Stimulated activated CD4-positive, alpha-beta T cell treated with anti-CD3 and anti-CD28 coated beads, Interleukin-2, amount 100 ng/mL, for 48 hours (primary cell): ENCODE data around the gene STK10.

Experiments used
- DNase-seq, 2 donors: peaks; one replicate each; pipeline ENCODE4 v3.0.0-alpha.2; 2020

Gene STK10

GRCh38 chr5:172082180-172082579, 105.8 kb downstream of the STK10 start:
- DNase-seq: no peak

GRCh38 chr5:172079876-172080275, 108.1 kb downstream of the STK10 start:
- no peak for DNase-seq

GRCh38 chr5:172078726-172079345, 109.2 kb downstream of the STK10 start:
- DNase-seq: no peak

- DNase-seq: no peak
Measured at GRCh38 chr5:172077664-172078425, 110.2 kb downstream of the STK10 start.

GRCh38 chr5:172076761-172077244, 111.2 kb downstream of the STK10 start:
- DNase-seq: no peak

GRCh38 chr5:172075656-172076055, 112.4 kb downstream of the STK10 start:
- no peak for DNase-seq

GRCh38 chr5:172074896-172075295, 113.1 kb downstream of the STK10 start:
- DNase-seq: no peak

GRCh38 chr5:172071309-172071875, 116.6 kb downstream of the STK10 start:
- no peak for DNase-seq

GRCh38 chr5:172065431-172066065, 122.5 kb downstream of the STK10 start:
- DNase-seq: no peak

GRCh38 chr5:172064766-172065165, 123.3 kb downstream of the STK10 start:
- no peak for DNase-seq

- DNase-seq: no peak
Measured at GRCh38 chr5:172064358-172064757, 123.7 kb downstream of the STK10 start.

GRCh38 chr5:172063463-172064235, 124.4 kb downstream of the STK10 start:
- no peak for DNase-seq

GRCh38 chr5:172059661-172060100, 128.3 kb downstream of the STK10 start:
- no peak for DNase-seq

- no peak for DNase-seq
Measured at GRCh38 chr5:172058088-172058487, 129.9 kb downstream of the STK10 start.

- no peak for DNase-seq
Measured at GRCh38 chr5:172055996-172056395, 132.0 kb downstream of the STK10 start.

GRCh38 chr5:172055421-172055820, 132.6 kb downstream of the STK10 start:
- DNase-seq: no peak

GRCh38 chr5:172054611-172055153, 133.3 kb downstream of the STK10 start:
- DNase-seq: no peak

- DNase-seq: no peak
Measured at GRCh38 chr5:172052450-172053236, 135.4 kb downstream of the STK10 start.

GRCh38 chr5:172051643-172052339, 136.2 kb downstream of the STK10 start:
- no peak for DNase-seq

GRCh38 chr5:172050080-172050479, 137.9 kb downstream of the STK10 start:
- DNase-seq: no peak

GRCh38 chr5:172049226-172049796, 138.7 kb downstream of the STK10 start:
- DNase-seq: no peak
